Lung (tissue), 12 donors: ENCODE measurements around the gene AFAP1. TPM values are rescaled to one million over a fixed set of nuclear protein-coding genes. Genes with fewer than 3 reads are reported as not detected.

ENCODE experiments used
- ATAC-seq: fragments of 200-7000 bp; cut with Tn5 transposase; one replicate; pipeline ENCODE4 v1.9.1; 2020; ENCODE audit warnings: moderate number of reproducible peaks; ENCODE audit not compliant: insufficient read depth, low FRiP score
- DNase-seq, 3 donors: peaks; one replicate each; pipeline ENCODE4 v3.0.0-alpha.2; 2013 to 2017
- H3K27ac ChIP-seq, 2 donors: one replicate each; pipeline ENCODE4 v1.5.1; 2013; ENCODE audit warnings: mild to moderate bottlenecking in 2 of 2, moderate library complexity in 2 of 2, control low read depth in 1 of 2, inconsistent platforms in 1 of 2, low read depth in 1 of 2, low read length in 1 of 2
- H3K27me3 ChIP-seq, 3 donors: one replicate each; pipeline ENCODE4 v1.5.1; 2013; ENCODE audit warnings: low read length in 2 of 3; ENCODE audit not compliant: control insufficient read depth in 3 of 3, insufficient read depth in 3 of 3
- H3K36me3 ChIP-seq, 4 donors: one replicate each; pipeline ENCODE4 v1.5.1; 2013; ENCODE audit warnings: low read length in 4 of 4, mild to moderate bottlenecking in 1 of 4, moderate library complexity in 1 of 4; ENCODE audit not compliant: control insufficient read depth in 4 of 4, insufficient read depth in 4 of 4
- H3K4me1 ChIP-seq, 5 donors: one replicate each; pipeline ENCODE4 v1.5.1; 2013; ENCODE audit warnings: low read length in 5 of 5, mild to moderate bottlenecking in 2 of 5, moderate library complexity in 1 of 5; ENCODE audit not compliant: control insufficient read depth in 5 of 5, insufficient read depth in 5 of 5
- H3K4me3 ChIP-seq: one replicate; pipeline ENCODE4 v1.5.1; 2013; ENCODE audit warnings: mild to moderate bottlenecking, control low read depth, moderate library complexity
- H3K9ac ChIP-seq, 2 donors: one replicate each; pipeline ENCODE4 v1.5.1; 2013; ENCODE audit warnings: low read length in 2 of 2, control low read depth in 1 of 2; ENCODE audit not compliant: insufficient read depth in 1 of 2
- H3K9me3 ChIP-seq, 4 donors: one replicate each; pipeline ENCODE4 v1.5.1; 2013; ENCODE audit warnings: low read length in 3 of 4, mild to moderate bottlenecking in 1 of 4, moderate library complexity in 1 of 4; ENCODE audit not compliant: control insufficient read depth in 4 of 4, insufficient read depth in 3 of 4
- WGBS, 2 donors: extraction: QIAGEN DNeasy Blood & Tissue Kit; methylation state at CpG; one replicate each; pipeline ENCODE4 v1.1.7; 2013; 5-methylcytosine and 5-hydroxymethylcytosine counted together
- polyA plus RNA-seq, 2 donors: library from polyadenylated mRNA; stranded (reverse); fragments of 200-250 nt; gene quantifications; one replicate each; pipeline ENCODE4 v1.2.1, GENCODE V29; 2013
- total RNA-seq, 2 donors: library from RNA; depleted of rRNA in 1 of 2; stranded (reverse); fragments of >200 nt in 1 of 2; gene quantifications; one replicate each; pipeline ENCODE4 v1.2.1, GENCODE V29; 2014 to 2021
- TF ChIP-seq, protein P1 (sequence below): IDR thresholded peaks from 2 replicates; pipeline ENCODE4 v1.5.1; 2012; ENCODE audit warnings: mild to moderate bottlenecking; ENCODE audit errors: control extremely low read depth, extremely low read depth
- donor health status: control.
- donor health status: control.
- donor health status: Bipolar disorder and iron deficiency.
- donor health status: healthy.
- donor health status: DM: yes; HTN: yes; CAD: no.

The AFAP1 gene
- total and polyA plus RNA-seq, 4 donors, result 5.3 to 34.1 (median 12.3) TPM

- Histone ChIP-seq H3K4me3 (no peak overlapping the region), H3K4me1 (peaks cover 4 to 53% (median 29%) of the 10 kb centered on the region in 5 donors), H3K9ac (no peak overlapping the region), H3K36me3 (peaks cover 3 to 22% (median 9%) of the 10 kb centered on the region in 4 donors), H3K9me3 (no peaks in the 10 kb centered on the region), H3K27ac (no peak overlapping the region), H3K27me3 (no peaks in the 10 kb centered on the region)
- 88 to 94% methylated on average over 15 of the region's 15 CpGs for WGBS, 2 donors
- DNase-seq, result no peak
- TF ChIP-seq, protein P1, sequence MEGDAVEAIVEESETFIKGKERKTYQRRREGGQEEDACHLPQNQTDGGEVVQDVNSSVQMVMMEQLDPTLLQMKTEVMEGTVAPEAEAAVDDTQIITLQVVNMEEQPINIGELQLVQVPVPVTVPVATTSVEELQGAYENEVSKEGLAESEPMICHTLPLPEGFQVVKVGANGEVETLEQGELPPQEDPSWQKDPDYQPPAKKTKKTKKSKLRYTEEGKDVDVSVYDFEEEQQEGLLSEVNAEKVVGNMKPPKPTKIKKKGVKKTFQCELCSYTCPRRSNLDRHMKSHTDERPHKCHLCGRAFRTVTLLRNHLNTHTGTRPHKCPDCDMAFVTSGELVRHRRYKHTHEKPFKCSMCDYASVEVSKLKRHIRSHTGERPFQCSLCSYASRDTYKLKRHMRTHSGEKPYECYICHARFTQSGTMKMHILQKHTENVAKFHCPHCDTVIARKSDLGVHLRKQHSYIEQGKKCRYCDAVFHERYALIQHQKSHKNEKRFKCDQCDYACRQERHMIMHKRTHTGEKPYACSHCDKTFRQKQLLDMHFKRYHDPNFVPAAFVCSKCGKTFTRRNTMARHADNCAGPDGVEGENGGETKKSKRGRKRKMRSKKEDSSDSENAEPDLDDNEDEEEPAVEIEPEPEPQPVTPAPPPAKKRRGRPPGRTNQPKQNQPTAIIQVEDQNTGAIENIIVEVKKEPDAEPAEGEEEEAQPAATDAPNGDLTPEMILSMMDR, result no peak
- ATAC-seq, result no peak
These were observed 125.2 kb downstream of the AFAP1 start for GRCh38 chr4:7814451-7814850.

GRCh38 chr4:7813674-7814073 is 126.0 kb downstream of the AFAP1 start:
- H3K27me3 ChIP-seq, result no peaks in the 10 kb centered on the region
- ATAC-seq (peak; percentile 36), DNase-seq (no peak)
- H3K9ac ChIP-seq, result no peak overlapping the region
- H3K4me1 ChIP-seq, result peaks cover 4 to 49% (median 24%) of the 10 kb centered on the region in 5 donors
- TF ChIP-seq, protein P1, result no peak
- no peak overlapping the region for H3K4me3 ChIP-seq
- no peak overlapping the region for H3K27ac ChIP-seq
- peaks cover 3 to 29% (median 7%) of the 10 kb centered on the region in 4 donors for H3K36me3 ChIP-seq
- 67 to 89% methylated on average over 3 of the region's 3 CpGs for WGBS, 2 donors
- no peaks in the 10 kb centered on the region for H3K9me3 ChIP-seq

DNA sequence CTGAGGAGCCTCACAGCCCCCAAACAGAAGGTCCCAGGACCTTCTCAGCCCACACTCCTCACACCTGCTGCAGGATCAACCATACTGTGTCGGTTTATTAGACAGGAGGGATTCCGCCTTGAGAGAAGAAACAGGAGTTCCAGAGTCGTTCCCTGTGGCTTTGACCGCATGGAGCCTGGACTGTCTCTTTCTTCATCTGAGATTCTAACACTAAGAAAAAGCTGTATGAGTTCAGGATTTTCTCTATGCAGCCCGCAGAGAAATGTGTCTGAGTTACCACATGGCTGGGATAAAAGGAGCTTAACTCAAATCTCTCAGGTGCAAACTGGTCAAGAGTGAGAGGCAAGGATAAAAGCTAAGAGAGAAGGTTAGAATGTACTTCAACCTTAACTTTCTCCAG is 126.7 kb downstream of the AFAP1 start:
- Histone ChIP-seq H3K27ac (no peak overlapping the region), H3K27me3 (no peaks in the 10 kb centered on the region), H3K36me3 (peaks cover 2 to 32% (median 8%) of the 10 kb centered on the region in 4 donors), H3K4me1 (peaks cover 0 to 46% (median 19%) of the 10 kb centered on the region in 5 donors), H3K9ac (peak overlapping the region in 1 of 2 donors; percentile 40), H3K9me3 (no peaks in the 10 kb centered on the region), H3K4me3 (no peak overlapping the region)
- TF ChIP-seq, protein P1, result no peak
- DNase-seq (no peak), ATAC-seq (no peak)
- WGBS, 2 donors, result 92 to 93% methylated on average over 5 of the region's 5 CpGs

DNA sequence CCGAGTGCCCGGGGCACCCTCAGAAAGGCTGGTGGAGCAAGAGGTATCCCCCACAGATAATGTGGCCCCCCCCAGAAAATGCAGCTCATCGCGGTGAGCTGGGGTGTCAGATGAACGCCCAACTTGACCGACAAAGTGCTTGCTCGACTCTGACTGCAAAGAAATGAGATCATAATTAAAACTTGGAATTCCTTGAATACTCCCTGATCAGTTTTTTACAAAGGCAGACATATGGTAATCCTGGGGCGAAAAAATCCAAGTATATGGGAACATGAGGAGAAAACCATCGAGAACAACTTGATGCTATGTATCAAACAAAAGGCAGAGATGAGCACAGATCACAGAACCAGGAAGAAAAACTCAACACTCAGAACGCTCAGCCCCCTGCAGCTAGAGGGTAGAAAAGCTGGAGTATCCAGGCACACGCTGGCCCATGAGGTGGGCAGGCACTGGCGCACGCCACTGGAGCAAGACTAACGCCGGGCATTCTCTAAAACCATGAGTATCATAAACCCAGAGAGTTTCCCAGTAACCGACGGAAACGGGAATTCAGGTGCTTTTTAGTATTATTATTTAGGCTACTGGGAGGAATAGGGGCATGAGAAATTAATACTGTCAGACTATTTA is 127.3 kb downstream of the AFAP1 start:
- 75 to 78% methylated on average over 18 of the region's 18 CpGs for WGBS, 2 donors
- DNase-seq, result no peak
- H3K4me1 ChIP-seq, result peaks cover 0 to 48% (median 24%) of the 10 kb centered on the region in 5 donors

More for the DNA sequence above, 127.3 kb downstream of the AFAP1 start:
- H3K36me3 ChIP-seq, result peaks cover 2 to 32% (median 9%) of the 10 kb centered on the region in 4 donors
- no peaks in the 10 kb centered on the region for H3K27me3 ChIP-seq
- no peaks in the 10 kb centered on the region for H3K9me3 ChIP-seq
- TF ChIP-seq, protein P1, result no peak
- H3K4me3 ChIP-seq, result no peak overlapping the region
- H3K27ac ChIP-seq, result no peak overlapping the region
- ATAC-seq, result no peak
- H3K9ac ChIP-seq, result peak overlapping the region in 1 of 2 donors; percentile 40
